Esophagus squamous epithelium (tissue), 4 donors: Measurements from ENCODE around the gene LRFN5.

Experiments
- CTCF ChIP-seq, 6 experiments: fragments of 450-650 bp in 4 of 6; fragments of 200-600 bp in 2 of 6; sonication (generic) in 2 of 6; IDR thresholded peaks; one replicate each; pipeline ENCODE4 v1.5.1; 2016 to 2019; ENCODE audit warnings: antibody characterized with exemption in 6 of 6, mild to moderate bottlenecking in 4 of 6, moderate library complexity in 4 of 6
- POLR2A ChIP-seq, 4 donors: fragments of 450-650 bp; IDR thresholded peaks; one replicate each; pipeline ENCODE4 v1.6.1; 2017; ENCODE audit warnings: antibody characterized with exemption in 4 of 4, mild to moderate bottlenecking in 4 of 4, moderate library complexity in 3 of 4

GRCh38 chr14:41950428-41951151 is 343.9 kb downstream of the LRFN5 start:
- no peak for TF ChIP-seq CTCF (IDR thresholded peaks at IDR 0.05)
- TF ChIP-seq POLR2A (IDR thresholded peaks at IDR 0.05) = no peak
